GM18505 (cell line): ENCODE results near the gene ISG15.

ENCODE experiments used
- ATAC-seq: cut with Tn5 transposase; IDR thresholded peaks from one replicate; pipeline ENCODE4 v1.9.1; 2021; ENCODE audit not compliant: unreplicated experiment
- POLR2A ChIP-seq: IDR thresholded peaks from 4 replicates; pipeline ENCODE4 v1.6.1; 2011; ENCODE audit warnings: borderline replicate concordance; ENCODE audit not compliant: insufficient read depth, insufficient read length; ENCODE audit errors: extremely low read depth

ISG15 gene

GRCh38 chr1:1041873-1042272 is 28.6 kb downstream of the ISG15 start:
- no peak for ATAC-seq
- TF ChIP-seq POLR2A = no peak

GRCh38 chr1:1042835-1043234 is 29.5 kb downstream of the ISG15 start:
- no peak for TF ChIP-seq POLR2A

GRCh38 chr1:1043411-1043810 is 30.1 kb downstream of the ISG15 start:
- ATAC-seq = no peak

More at GRCh38 chr1:1042835-1043234, 29.5 kb downstream of the ISG15 start:
- ATAC-seq = no peak

GRCh38 chr1:1043921-1044320 is 30.6 kb downstream of the ISG15 start:
- TF ChIP-seq POLR2A = no peak
- no peak for ATAC-seq

More at GRCh38 chr1:1043411-1043810, 30.1 kb downstream of the ISG15 start:
- no peak for TF ChIP-seq POLR2A

GRCh38 chr1:1044455-1045078 is 31.3 kb downstream of the ISG15 start:
- ATAC-seq = no peak
- no peak for TF ChIP-seq POLR2A

- ATAC-seq = no peak
- no peak for TF ChIP-seq POLR2A
Observed at GRCh38 chr1:1045129-1045528, 31.8 kb downstream of the ISG15 start.

GRCh38 chr1:1046243-1046642 is 32.9 kb downstream of the ISG15 start:
- no peak for TF ChIP-seq POLR2A
- ATAC-seq = no peak

GRCh38 chr1:1046767-1047166 is 33.5 kb downstream of the ISG15 start:
- no peak for TF ChIP-seq POLR2A
- no peak for ATAC-seq

GRCh38 chr1:1047407-1047806 is 34.1 kb downstream of the ISG15 start:
- TF ChIP-seq POLR2A = no peak
- no peak for ATAC-seq

- ATAC-seq = no peak
- TF ChIP-seq POLR2A = no peak
Observed at GRCh38 chr1:1047963-1048362, 34.7 kb downstream of the ISG15 start.

- TF ChIP-seq POLR2A = no peak
- no peak for ATAC-seq
Observed at GRCh38 chr1:1048765-1049164, 35.5 kb downstream of the ISG15 start.

GRCh38 chr1:1049318-1050165 is 36.2 kb downstream of the ISG15 start:
- ATAC-seq = no peak
- no peak for TF ChIP-seq POLR2A

- ATAC-seq = no peak
- no peak for TF ChIP-seq POLR2A
Observed at GRCh38 chr1:1050577-1051052, 37.3 kb downstream of the ISG15 start.

GRCh38 chr1:1051127-1051810 is 38.0 kb downstream of the ISG15 start:
- TF ChIP-seq POLR2A = no peak
- no peak for ATAC-seq
